Naive B cell (primary cell): ENCODE data around the gene SORCS2. TPM values are rescaled to one million over a fixed set of nuclear protein-coding genes. Genes with fewer than 3 reads are reported as not detected.
A peak's percentile ranks its signal among the peaks of the same experiment; 100 is the strongest.
"Not testable (repeated sequence)": the region's sequence is repeated elsewhere in the genome, so short reads cannot be mapped to it uniquely, and the experiment has no call there.

Experiments
- ATAC-seq, 2 donors: fragments of 150-1000 bp; cut with Tn5 transposase; 2 replicates each; pipeline ENCODE4 v1.10.0; 2021; ENCODE audit warnings: low read depth in 2 of 2, mild to moderate bottlenecking in 2 of 2, moderate library complexity in 2 of 2
- DNase-seq: peaks from one replicate; pipeline ENCODE4 v3.0.0; 2022
- H3K27ac Mint-ChIP-seq, 6 donors: one replicate each; pipeline ENCODE4 v1.8.0; 2020 to 2022; ENCODE audit warnings: mild to moderate bottlenecking in 6 of 6, mixed read lengths in 6 of 6, moderate library complexity in 5 of 6, inconsistent platforms in 2 of 6
- H3K27me3 Mint-ChIP-seq, 3 donors: one replicate each; pipeline ENCODE4 v1.8.0; 2021 to 2022; ENCODE audit warnings: mixed read lengths in 3 of 3, mild to moderate bottlenecking in 1 of 3
- H3K36me3 Mint-ChIP-seq, 2 donors: one replicate each; pipeline ENCODE4 v1.8.0; 2020 to 2022; ENCODE audit warnings: mixed read lengths in 2 of 2, inconsistent platforms in 1 of 2, mild to moderate bottlenecking in 1 of 2
- H3K4me1 Mint-ChIP-seq, 3 donors: one replicate each; pipeline ENCODE4 v1.8.0; 2020 to 2022; ENCODE audit warnings: mixed read lengths in 3 of 3, inconsistent platforms in 1 of 3, mild to moderate bottlenecking in 1 of 3, moderate library complexity in 1 of 3
- H3K4me3 Mint-ChIP-seq, 8 donors: one replicate each; pipeline ENCODE4 v1.8.0; 2020 to 2022; ENCODE audit warnings: mild to moderate bottlenecking in 8 of 8, mixed read lengths in 8 of 8, moderate library complexity in 8 of 8, inconsistent platforms in 2 of 8
- H3K9me3 Mint-ChIP-seq, 7 donors: one replicate each; pipeline ENCODE4 v1.8.0; 2020 to 2022; ENCODE audit warnings: mixed read lengths in 7 of 7, mild to moderate bottlenecking in 5 of 7, inconsistent platforms in 2 of 7, moderate library complexity in 1 of 7
- polyA plus RNA-seq, 6 donors: library from polyadenylated mRNA; unstranded; fragments of 300-500 nt; fragmentation: Illumina TruSeq; gene quantifications; one replicate each; pipeline ENCODE4 v1.2.3, GENCODE V29; 2021; ENCODE audit warnings: low read depth in 6 of 6

The SORCS2 gene
- polyA plus RNA-seq, 6 donors from 2014 or later, result not detected

- H3K4me1 Mint-ChIP-seq, result no peaks in the 10 kb centered on the region
- H3K9me3 Mint-ChIP-seq, result peaks cover 1 to 9% (median 9%) of the 10 kb centered on the region in 7 donors
- peaks cover 0 to 15% (median 10%) of the 10 kb centered on the region in 3 donors for H3K27me3 Mint-ChIP-seq
- H3K4me3 Mint-ChIP-seq, result no peak overlapping the region
- no peaks in the 10 kb centered on the region for H3K36me3 Mint-ChIP-seq
- no peak overlapping the region for H3K27ac Mint-ChIP-seq
- ATAC-seq (no peak), DNase-seq (no peak)
These were observed 22.0 kb downstream of the SORCS2 start for GRCh38 chr4:7214359-7214758.

GRCh38 chr4:7215187-7215586 lies 22.8 kb downstream of the SORCS2 start:
- H3K27me3 Mint-ChIP-seq, result peaks cover 2 to 10% (median 10%) of the 10 kb centered on the region in 3 donors
- not testable (repeated sequence) for H3K4me1 Mint-ChIP-seq, ATAC-seq, H3K36me3 Mint-ChIP-seq, H3K4me3 Mint-ChIP-seq, H3K9me3 Mint-ChIP-seq, DNase-seq, H3K27ac Mint-ChIP-seq

- H3K4me3 Mint-ChIP-seq, result peak overlapping the region in 1 of 8 donors; percentile 25
- H3K36me3 Mint-ChIP-seq, result no peaks in the 10 kb centered on the region
- H3K27ac Mint-ChIP-seq, result no peak overlapping the region
- H3K4me1 Mint-ChIP-seq, result no peaks in the 10 kb centered on the region
- DNase-seq (no peak), ATAC-seq (no peak)
- H3K9me3 Mint-ChIP-seq, result peaks cover 1 to 9% (median 9%) of the 10 kb centered on the region in 7 donors
- H3K27me3 Mint-ChIP-seq, result peaks cover 4 to 18% (median 16%) of the 10 kb centered on the region in 3 donors
These were observed 24.7 kb downstream of the SORCS2 start for GRCh38 chr4:7217039-7217438.

GRCh38 chr4:7217474-7218321 lies 25.4 kb downstream of the SORCS2 start:
- Mint-ChIP-seq H3K4me3 (no peak overlapping the region), H3K27me3 (peaks cover 4 to 21% (median 18%) of the 10 kb centered on the region in 3 donors)

GRCh38 chr4:7218686-7219085 lies 26.3 kb downstream of the SORCS2 start:
- Mint-ChIP-seq H3K36me3 (no peaks in the 10 kb centered on the region), H3K4me1 (peaks cover 0 to 2% (median 0%) of the 10 kb centered on the region in 3 donors), H3K27ac (no peak overlapping the region), H3K9me3 (peaks cover 0 to 9% (median 6%) of the 10 kb centered on the region in 7 donors), H3K27me3 (peaks cover 4 to 18% (median 14%) of the 10 kb centered on the region in 3 donors), H3K4me3 (no peak overlapping the region)
- ATAC-seq (no peak), DNase-seq (no peak)

More at GRCh38 chr4:7217474-7218321, 25.4 kb downstream of the SORCS2 start:
- ATAC-seq, result no peak
- Mint-ChIP-seq H3K9me3 (peaks cover 0 to 9% (median 6%) of the 10 kb centered on the region in 7 donors), H3K4me1 (peaks cover 0 to 2% (median 0%) of the 10 kb centered on the region in 3 donors), H3K36me3 (no peaks in the 10 kb centered on the region), H3K27ac (no peak overlapping the region)
- no peak for DNase-seq

GRCh38 chr4:7222521-7222920 lies 30.2 kb downstream of the SORCS2 start:
- DNase-seq (no peak), ATAC-seq (no peak)
- peaks cover 0 to 2% (median 0%) of the 10 kb centered on the region in 3 donors for H3K4me1 Mint-ChIP-seq
- no peak overlapping the region for H3K4me3 Mint-ChIP-seq
- no peaks in the 10 kb centered on the region for H3K36me3 Mint-ChIP-seq
- peak overlapping the region in 1 of 6 donors; percentile 67 for H3K27ac Mint-ChIP-seq
- H3K27me3 Mint-ChIP-seq, result peaks cover 4 to 18% (median 14%) of the 10 kb centered on the region in 3 donors
- no peaks in the 10 kb centered on the region for H3K9me3 Mint-ChIP-seq

GRCh38 chr4:7223541-7223940 lies 31.2 kb downstream of the SORCS2 start:
- ATAC-seq (no peak), DNase-seq (no peak)
- Mint-ChIP-seq H3K9me3 (no peaks in the 10 kb centered on the region), H3K4me3 (no peak overlapping the region), H3K36me3 (no peaks in the 10 kb centered on the region), H3K27me3 (peaks cover 4 to 18% (median 14%) of the 10 kb centered on the region in 3 donors), H3K4me1 (peaks cover 0 to 2% (median 0%) of the 10 kb centered on the region in 3 donors), H3K27ac (no peak overlapping the region)

- Mint-ChIP-seq H3K36me3 (no peaks in the 10 kb centered on the region), H3K27ac (no peak overlapping the region), H3K4me3 (no peak overlapping the region), H3K9me3 (no peaks in the 10 kb centered on the region), H3K27me3 (peaks cover 4 to 17% (median 14%) of the 10 kb centered on the region in 3 donors), H3K4me1 (peaks cover 0 to 2% (median 0%) of the 10 kb centered on the region in 3 donors)
- ATAC-seq (no peak), DNase-seq (no peak)
These were observed 31.7 kb downstream of the SORCS2 start for GRCh38 chr4:7224001-7224400.

GRCh38 chr4:7224878-7225533 lies 32.7 kb downstream of the SORCS2 start:
- Mint-ChIP-seq H3K27me3 (peaks cover 4 to 14% (median 12%) of the 10 kb centered on the region in 3 donors), H3K36me3 (no peaks in the 10 kb centered on the region), H3K4me3 (no peak overlapping the region), H3K9me3 (no peaks in the 10 kb centered on the region), H3K4me1 (peaks cover 0 to 2% (median 0%) of the 10 kb centered on the region in 3 donors), H3K27ac (no peak overlapping the region)
- ATAC-seq (no peak), DNase-seq (no peak)

GRCh38 chr4:7226439-7226838 lies 34.1 kb downstream of the SORCS2 start:
- Mint-ChIP-seq H3K27ac (no peak overlapping the region), H3K36me3 (no peaks in the 10 kb centered on the region), H3K4me3 (no peak overlapping the region), H3K9me3 (no peaks in the 10 kb centered on the region), H3K4me1 (peaks cover 0 to 2% (median 0%) of the 10 kb centered on the region in 3 donors), H3K27me3 (peaks cover 0 to 12% (median 11%) of the 10 kb centered on the region in 3 donors)
- ATAC-seq (no peak), DNase-seq (no peak)

- ATAC-seq, result no peak
- DNase-seq, result no peak
- no peaks in the 10 kb centered on the region for H3K36me3 Mint-ChIP-seq
- H3K4me3 Mint-ChIP-seq, result no peak overlapping the region
- peaks cover 0 to 2% (median 0%) of the 10 kb centered on the region in 3 donors for H3K4me1 Mint-ChIP-seq
- peaks cover 0 to 7% (median 6%) of the 10 kb centered on the region in 3 donors for H3K27me3 Mint-ChIP-seq
- H3K9me3 Mint-ChIP-seq, result no peaks in the 10 kb centered on the region
- no peak overlapping the region for H3K27ac Mint-ChIP-seq
These were observed 34.7 kb downstream of the SORCS2 start for GRCh38 chr4:7227008-7227407.

GRCh38 chr4:7228734-7229133 lies 36.4 kb downstream of the SORCS2 start:
- Mint-ChIP-seq H3K9me3 (no peaks in the 10 kb centered on the region), H3K27ac (no peak overlapping the region), H3K4me3 (no peak overlapping the region), H3K36me3 (no peaks in the 10 kb centered on the region), H3K27me3 (no peaks in the 10 kb centered on the region), H3K4me1 (no peaks in the 10 kb centered on the region)
- no peak for DNase-seq
- no peak for ATAC-seq

- ATAC-seq (no peak), DNase-seq (no peak)
- H3K27ac Mint-ChIP-seq, result no peak overlapping the region
- no peak overlapping the region for H3K4me3 Mint-ChIP-seq
- no peaks in the 10 kb centered on the region for H3K4me1 Mint-ChIP-seq
- no peaks in the 10 kb centered on the region for H3K9me3 Mint-ChIP-seq
- H3K27me3 Mint-ChIP-seq, result no peaks in the 10 kb centered on the region
- H3K36me3 Mint-ChIP-seq, result no peaks in the 10 kb centered on the region
These were observed 39.8 kb downstream of the SORCS2 start for GRCh38 chr4:7232061-7232650.
